HG03442 (cell line): ENCODE measurements around the gene NAGLU.
"Not testable (repeated sequence)": the region's sequence is repeated elsewhere in the genome, so short reads cannot be mapped to it uniquely, and the experiment has no call there.

ENCODE experiments used
- ATAC-seq: cut with Tn5 transposase; IDR thresholded peaks from one replicate; pipeline ENCODE4 v1.9.1; 2021; ENCODE audit warnings: mild to moderate bottlenecking, moderate library complexity; ENCODE audit not compliant: unreplicated experiment

Gene NAGLU

GRCh38 chr17:42543190-42544079, 7.4 kb downstream of the NAGLU start:
- ATAC-seq, result no peak

GRCh38 chr17:42544874-42545283, 8.8 kb downstream of the NAGLU start:
- no peak for ATAC-seq

- not testable (repeated sequence) for ATAC-seq
These were observed 9.9 kb downstream of the NAGLU start for GRCh38 chr17:42545755-42546505.

GRCh38 chr17:42547001-42547461, 11.0 kb downstream of the NAGLU start:
- ATAC-seq, result no peak

- no peak for ATAC-seq
These were observed 11.6 kb downstream of the NAGLU start for GRCh38 chr17:42547698-42548069.

DNA sequence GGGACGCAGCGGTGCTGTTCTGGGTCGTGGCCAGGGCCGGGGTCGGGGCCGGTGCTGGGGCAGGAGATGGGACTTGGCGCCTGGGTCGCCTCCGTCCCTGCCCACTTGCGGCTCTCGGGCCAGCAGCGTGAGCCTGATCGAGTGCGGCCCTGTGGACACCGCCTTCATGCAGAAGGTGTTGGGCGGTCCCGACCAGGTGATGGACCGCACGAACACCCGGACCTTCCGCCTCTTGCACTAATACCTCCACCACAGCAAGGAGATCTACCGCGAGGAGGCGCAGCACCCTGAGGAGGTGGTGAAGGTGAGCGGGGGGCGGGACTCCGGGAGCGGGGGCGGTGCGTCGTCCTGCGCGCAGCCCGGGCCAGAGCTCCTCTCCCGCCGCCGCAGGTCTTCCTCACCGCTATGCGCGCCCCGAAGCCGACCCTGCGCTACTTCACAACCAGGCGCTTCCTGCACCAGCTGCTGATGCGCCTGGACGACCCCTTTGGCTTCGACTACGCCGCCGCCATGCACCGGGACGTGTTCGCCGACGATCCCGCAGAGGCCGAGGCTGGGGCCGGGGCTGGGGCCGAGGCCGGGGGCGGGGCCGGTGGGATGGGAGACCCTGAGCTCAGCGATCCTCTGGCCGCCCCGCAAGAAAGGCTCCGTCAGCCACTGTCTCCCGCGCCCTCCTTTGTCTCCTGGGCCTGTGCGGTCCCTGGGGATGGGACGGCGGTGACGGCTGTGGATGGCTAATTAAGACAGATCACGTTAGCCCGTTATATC, 12.2 kb downstream of the NAGLU start:
- peak; percentile 63 for ATAC-seq

DNA sequence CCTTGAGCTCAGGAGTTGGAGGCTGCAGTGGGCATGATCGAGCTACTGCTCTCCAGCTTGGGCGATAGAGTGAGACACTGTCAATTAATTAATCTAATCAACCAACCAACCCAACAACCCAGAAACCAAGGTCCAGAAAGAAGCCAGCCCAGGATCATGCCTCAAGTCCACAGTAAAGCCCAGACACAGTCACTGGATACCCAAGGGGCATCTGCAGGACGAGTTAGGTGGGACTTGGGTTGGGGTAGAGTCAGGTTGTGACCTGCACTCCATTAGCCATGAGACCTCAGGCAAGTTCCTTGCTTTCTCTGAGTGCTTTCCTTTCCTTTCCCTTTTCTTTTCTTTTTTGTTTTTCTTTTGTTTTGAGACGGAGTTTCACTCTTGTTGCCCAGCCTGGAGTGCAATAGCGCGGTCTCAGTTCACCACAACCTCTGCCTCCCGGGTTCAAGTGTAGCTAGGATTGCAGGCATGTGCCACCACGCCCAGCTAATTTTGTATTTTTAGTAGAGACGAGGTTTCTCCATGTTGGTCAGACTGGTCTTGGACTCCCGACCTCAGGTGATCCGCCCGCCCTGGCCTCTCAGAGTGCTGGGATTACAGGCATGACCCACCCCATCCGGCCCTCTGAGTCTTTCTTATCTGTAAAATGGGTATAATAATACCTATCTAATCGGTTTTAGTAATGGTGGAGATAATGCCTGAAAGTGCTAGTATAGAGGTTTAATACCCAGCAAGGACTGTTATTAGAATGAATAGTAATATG, 13.1 kb downstream of the NAGLU start:
- no peak for ATAC-seq

GRCh38 chr17:42552736-42553135, 16.7 kb downstream of the NAGLU start, which contains the start of gene HSD17B1:
Gene HSD17B1, plus strand, starts transcription at chr17:42552923. Its CDS starts 11 bp downstream, at chr17:42552934.
- ATAC-seq, result not testable (repeated sequence)

DNA sequence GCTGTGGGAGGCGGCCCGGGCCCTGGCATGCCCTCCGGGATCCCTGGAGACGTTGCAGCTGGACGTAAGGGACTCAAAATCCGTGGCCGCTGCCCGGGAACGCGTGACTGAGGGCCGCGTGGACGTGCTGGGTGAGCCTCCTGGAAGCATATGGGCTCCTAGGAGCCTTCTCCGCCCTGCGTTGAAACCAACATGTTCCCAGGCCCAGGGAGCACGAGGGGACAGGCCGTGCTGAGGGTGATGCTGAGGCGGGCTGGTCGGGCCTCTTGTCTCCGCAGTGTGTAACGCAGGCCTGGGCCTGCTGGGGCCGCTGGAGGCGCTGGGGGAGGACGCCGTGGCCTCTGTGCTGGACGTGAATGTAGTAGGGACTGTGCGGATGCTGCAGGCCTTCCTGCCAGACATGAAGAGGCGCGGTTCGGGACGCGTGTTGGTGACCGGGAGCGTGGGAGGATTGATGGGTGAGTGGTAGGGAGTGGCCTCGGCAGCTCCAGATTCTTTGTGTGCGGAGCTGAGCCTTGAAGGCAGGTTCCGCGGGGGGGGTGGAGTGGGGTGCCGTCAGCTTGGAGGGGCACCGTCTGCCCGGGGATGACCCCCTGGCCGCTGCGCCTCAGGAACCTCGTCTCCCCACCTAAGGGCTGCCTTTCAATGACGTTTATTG, 17.2 kb downstream of the NAGLU start:
- no peak for ATAC-seq

DNA sequence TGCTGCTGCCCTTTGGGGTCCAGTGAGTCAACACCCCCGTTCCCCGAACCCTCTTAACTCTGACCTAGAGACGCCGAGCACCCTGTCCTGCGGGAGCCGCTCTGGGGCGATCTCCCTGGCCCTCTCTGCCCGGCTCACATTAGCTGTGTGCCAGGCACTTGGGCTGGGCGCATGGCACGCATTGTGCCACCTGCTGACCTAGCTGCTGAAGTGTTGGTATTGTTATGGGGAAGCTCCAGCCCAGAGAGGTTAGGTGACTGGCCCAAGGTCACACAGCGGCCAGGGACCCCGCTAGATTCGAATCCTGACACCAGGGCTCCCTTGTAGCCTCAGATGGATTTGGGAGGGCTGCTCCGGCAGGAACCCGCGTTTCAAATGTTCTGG, 17.8 kb downstream of the NAGLU start:
- no peak for ATAC-seq

- peak; percentile 69 for ATAC-seq
These were observed 18.4 kb downstream of the NAGLU start for GRCh38 chr17:42554250-42555121.

GRCh38 chr17:42555122-42555622, 19.1 kb downstream of the NAGLU start:
- no peak for ATAC-seq

DNA sequence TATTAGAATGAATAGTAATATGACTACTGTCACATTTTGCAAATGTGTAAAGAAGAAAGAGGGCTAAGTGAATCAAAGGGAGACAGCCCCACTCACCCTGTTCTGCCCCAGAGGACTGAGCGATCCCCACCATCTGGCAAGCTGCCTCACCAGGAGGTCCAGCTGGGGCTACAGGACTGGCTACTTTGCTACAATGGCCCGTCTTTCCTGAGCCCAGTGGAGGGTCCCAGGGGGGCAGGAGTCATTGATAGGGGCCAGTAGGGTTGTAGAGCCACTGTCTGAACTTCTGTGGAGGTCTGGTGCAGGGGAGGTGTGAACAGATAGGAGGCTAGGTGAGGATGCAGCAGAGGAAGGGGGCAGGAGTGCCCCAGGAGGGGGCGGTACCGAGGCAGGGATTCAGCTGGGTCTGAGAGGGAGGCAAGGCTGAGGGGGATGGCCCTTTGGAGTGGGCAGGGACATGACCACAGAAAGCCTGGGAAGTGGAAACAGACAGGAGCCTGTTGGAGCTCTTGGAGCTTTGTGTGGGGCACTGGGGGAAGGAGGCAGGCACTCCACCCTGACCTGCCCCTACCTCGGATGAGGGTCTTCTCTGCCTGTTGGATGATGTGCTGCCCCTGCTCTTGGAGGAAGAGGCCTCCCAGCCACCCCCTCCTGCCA, 20.0 kb downstream of the NAGLU start:
- ATAC-seq, result not testable (repeated sequence)

GRCh38 chr17:42559075-42559474, 23.0 kb downstream of the NAGLU start:
- no peak for ATAC-seq

DNA sequence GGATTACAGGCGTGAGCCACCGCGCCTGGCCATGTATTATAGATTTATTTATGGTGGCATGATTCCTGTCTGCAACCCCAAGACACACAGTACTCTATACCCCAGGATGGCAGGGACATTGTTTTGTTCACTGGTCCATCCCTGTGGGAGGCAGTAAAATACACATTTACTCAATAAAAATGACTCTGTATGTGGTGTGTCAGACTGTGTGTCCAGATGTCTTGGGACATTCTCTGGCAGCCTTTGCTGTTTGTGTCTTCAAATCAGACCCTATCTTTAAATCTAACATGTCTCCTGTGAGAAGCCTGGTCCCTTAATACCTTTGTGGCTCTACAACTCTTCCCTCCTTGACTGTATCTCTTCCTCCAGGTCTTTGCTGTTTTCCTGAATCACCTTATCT, 24.2 kb downstream of the NAGLU start:
- ATAC-seq, result no peak

DNA sequence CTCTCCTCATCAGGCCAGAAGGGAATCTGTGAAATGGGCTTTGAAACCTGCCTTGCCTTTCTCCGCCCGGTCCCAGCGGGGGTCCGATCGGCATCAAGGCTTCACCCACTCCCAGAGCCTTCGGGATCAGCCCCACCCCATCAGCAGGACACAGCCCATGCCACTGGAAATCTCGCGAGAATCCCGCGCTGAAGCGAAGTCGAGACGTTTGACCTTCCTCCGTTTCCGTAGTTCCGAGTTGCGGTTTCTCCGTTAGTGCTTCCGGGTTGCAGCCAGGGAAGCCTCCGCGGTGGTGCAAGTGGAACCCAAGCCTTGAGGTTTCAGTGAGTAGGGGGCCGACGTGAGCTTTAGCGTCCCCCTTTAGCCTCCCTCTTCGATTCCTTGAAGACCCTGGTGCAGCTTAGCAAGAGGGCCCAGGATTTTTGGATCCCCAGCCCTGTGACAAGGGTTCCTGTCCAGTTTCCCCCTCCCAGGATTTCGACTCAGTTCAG, 25.9 kb downstream of the NAGLU start, which contains the start of gene COASY:
COASY (plus strand) TSS at position 252 of the 491 bp plus-strand sequence. CDS start 475 bp downstream, outside the sequence.
- ATAC-seq, result peak; percentile 41

DNA sequence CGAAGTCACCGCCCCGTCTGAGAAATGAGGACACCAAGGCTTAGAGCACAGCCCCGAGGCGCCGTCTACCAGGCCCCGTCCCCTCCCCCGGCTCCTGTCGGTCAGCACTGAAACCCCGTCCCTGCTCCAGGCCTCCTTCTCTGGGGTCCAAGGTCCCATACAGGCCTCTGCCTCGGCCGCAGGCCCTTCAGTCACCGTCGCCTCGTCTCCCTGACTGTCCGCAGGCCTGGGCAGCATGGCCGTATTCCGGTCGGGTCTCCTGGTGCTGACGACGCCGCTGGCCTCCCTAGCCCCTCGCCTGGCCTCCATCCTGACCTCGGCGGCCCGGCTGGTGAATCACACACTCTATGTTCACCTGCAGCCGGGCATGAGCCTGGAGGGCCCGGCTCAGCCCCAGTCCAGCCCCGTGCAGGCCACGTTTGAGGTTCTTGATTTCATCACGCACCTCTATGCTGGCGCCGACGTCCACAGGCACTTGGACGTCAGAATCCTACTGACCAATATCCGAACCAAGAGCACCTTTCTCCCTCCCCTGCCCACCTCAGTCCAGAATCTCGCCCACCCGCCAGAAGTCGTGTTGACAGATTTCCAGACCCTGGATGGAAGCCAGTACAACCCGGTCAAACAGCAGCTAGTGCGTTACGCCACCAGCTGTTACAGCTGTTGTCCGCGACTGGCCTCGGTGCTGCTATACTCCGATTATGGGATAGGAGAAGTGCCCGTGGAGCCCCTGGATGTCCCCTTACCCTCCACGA, 26.5 kb downstream of the NAGLU start:
- ATAC-seq, result no peak
